OCI-M1 (cell line): Measurements from ENCODE around the gene SH2D3C.

Experiments used
- DNase-seq: peaks from one replicate; lab custom pipeline; 2025; lab: John Stamatoyannopoulos, UW

SH2D3C gene

GRCh38 chr9:127715470-127716337, 62.8 kb downstream of the SH2D3C start, which contains the start of the genes PTRH1 and TTC16:
Gene PTRH1, minus strand, starts transcription at chr9:127715663. Its CDS starts 24 bp downstream, at chr9:127715639.
Gene TTC16, plus strand, starts transcription at chr9:127716079. Its CDS starts 67 bp downstream, at chr9:127716146.
- DNase-seq, result peak; percentile 96

- DNase-seq, result no peak
Observed at GRCh38 chr9:127714951-127715469, 63.5 kb downstream of the SH2D3C start.

GRCh38 chr9:127714020-127714750, 64.3 kb downstream of the SH2D3C start:
- DNase-seq, result no peak

GRCh38 chr9:127712867-127713266, 65.6 kb downstream of the SH2D3C start:
- no peak for DNase-seq

GRCh38 chr9:127712371-127712770, 66.1 kb downstream of the SH2D3C start:
- no peak for DNase-seq

- DNase-seq, result no peak
Observed at GRCh38 chr9:127711831-127712274, 66.6 kb downstream of the SH2D3C start.

- peak; percentile 4 for DNase-seq
Observed at GRCh38 chr9:127711226-127711701, 67.2 kb downstream of the SH2D3C start.

GRCh38 chr9:127710204-127710783, 68.2 kb downstream of the SH2D3C start:
- DNase-seq, result no peak

GRCh38 chr9:127708952-127709587, 69.4 kb downstream of the SH2D3C start:
- no peak for DNase-seq

GRCh38 chr9:127707766-127708165, 70.7 kb downstream of the SH2D3C start:
- no peak for DNase-seq

- no peak for DNase-seq
Observed at GRCh38 chr9:127706836-127707241, 71.6 kb downstream of the SH2D3C start, which contains the start of gene CFAP157. Gene CFAP157, plus strand, starts transcription at chr9:127706988. Its CDS starts 44 bp downstream, at chr9:127707032.

- no peak for DNase-seq
Observed at GRCh38 chr9:127705577-127706379, 72.7 kb downstream of the SH2D3C start.

- DNase-seq, result no peak
Observed at GRCh38 chr9:127703289-127703946, 75.0 kb downstream of the SH2D3C start.

GRCh38 chr9:127700594-127701255, 77.7 kb downstream of the SH2D3C start:
- DNase-seq, result no peak

GRCh38 chr9:127700140-127700539, 78.3 kb downstream of the SH2D3C start:
- no peak for DNase-seq

GRCh38 chr9:127698985-127699670, 79.3 kb downstream of the SH2D3C start:
- DNase-seq, result no peak

- DNase-seq, result no peak
Observed at GRCh38 chr9:127698386-127698785, 80.1 kb downstream of the SH2D3C start.

- DNase-seq, result no peak
Observed at GRCh38 chr9:127697575-127697974, 80.9 kb downstream of the SH2D3C start.
